ENCODE results near the gene MECP2. TPM values are rescaled to one million over a fixed set of nuclear protein-coding genes. Genes with fewer than 3 reads are reported as not detected.

Gene MECP2
- total RNA-seq, 1 experiment from 2014 or later: 52.8 TPM

DNA sequence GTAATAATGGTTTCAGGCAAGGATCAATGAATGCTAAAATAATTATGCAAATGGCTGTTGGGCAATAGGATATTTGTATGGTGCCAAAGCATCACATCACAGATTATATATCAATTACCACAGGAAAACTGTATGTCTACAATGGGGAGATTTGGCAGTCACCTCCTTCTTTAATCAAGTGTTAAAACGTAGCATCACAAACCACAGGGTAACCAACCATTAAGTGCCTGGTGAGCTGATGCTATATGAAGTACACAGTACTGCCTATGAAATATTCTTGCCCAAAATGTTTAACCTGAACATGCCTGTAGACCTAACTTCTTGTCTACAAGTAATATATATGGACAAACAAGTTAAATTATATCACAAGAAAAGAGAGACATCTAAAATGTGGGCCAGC lies 25.3 kb downstream of the MECP2 start:
- ChIA-PET CTCF (no interaction called here), POLR2A (ENCODE audit: low non-redundant PET) (no interaction called here)

GRCh38 chrX:154068560-154068959 lies 29.0 kb downstream of the MECP2 start:
- CTCF ChIA-PET: no interaction called here
- no peak for DNase-seq (ENCODE audit: low spot score)
- H3K36me3 ChIP-seq (ENCODE audit: insufficient read depth, low read length, poor library complexity, severe bottlenecking): no peaks in the 10 kb centered on the region
- peaks cover 7% of the 10 kb centered on the region for H3K27me3 ChIP-seq (replicated peaks; ENCODE audit: insufficient read depth, low read depth, low read length, poor library complexity)
- H3K9me3 ChIP-seq (ENCODE audit: low read depth, low read length, poor library complexity, severe bottlenecking): no peaks in the 10 kb centered on the region
- BruUV-seq (replicated peaks): no TSS peak
- no peak overlapping the region for H3K27ac ChIP-seq (ENCODE audit: low read depth, low read length, poor library complexity, severe bottlenecking)
- POLR2A ChIA-PET (ENCODE audit: low non-redundant PET): no interaction called here
- intact Hi-C loops (cut with micrococcal nuclease; ENCODE audit: unreplicated experiment): no loop called here
- H3K4me1 ChIP-seq (ENCODE audit: insufficient read depth, low read length, poor library complexity, severe bottlenecking): no peaks in the 10 kb centered on the region
- no peak for TF ChIP-seq CTCF (conservative IDR thresholded peaks at IDR 0.05; ENCODE audit: low read depth, low read length)
- no peak for TF ChIP-seq EZH2 (IDR thresholded peaks at IDR 0.05; ENCODE audit: borderline replicate concordance, low read depth, low read length, poor library complexity, severe bottlenecking)
- H3K4me3 ChIP-seq (ENCODE audit: low read depth, low read length, poor library complexity, severe bottlenecking): no peak overlapping the region

More for the DNA sequence above, 25.3 kb downstream of the MECP2 start:
- peaks cover 4% of the 10 kb centered on the region for H3K27me3 ChIP-seq (replicated peaks; ENCODE audit: insufficient read depth, low read depth, low read length, poor library complexity)
- H3K9me3 ChIP-seq (ENCODE audit: low read depth, low read length, poor library complexity, severe bottlenecking): no peaks in the 10 kb centered on the region
- H3K36me3 ChIP-seq (ENCODE audit: insufficient read depth, low read length, poor library complexity, severe bottlenecking): peaks cover 4% of the 10 kb centered on the region
- TF ChIP-seq EZH2 (IDR thresholded peaks at IDR 0.05; ENCODE audit: borderline replicate concordance, low read depth, low read length, poor library complexity, severe bottlenecking) (no peak), CTCF (conservative IDR thresholded peaks at IDR 0.05; ENCODE audit: low read depth, low read length) (no peak)
- no peak overlapping the region for H3K4me3 ChIP-seq (ENCODE audit: low read depth, low read length, poor library complexity, severe bottlenecking)
- no peaks in the 10 kb centered on the region for H3K4me1 ChIP-seq (ENCODE audit: insufficient read depth, low read length, poor library complexity, severe bottlenecking)
- no peak for DNase-seq (ENCODE audit: low spot score)
- no TSS peak for BruUV-seq (replicated peaks)
- intact Hi-C loops (cut with micrococcal nuclease; ENCODE audit: unreplicated experiment): no loop called here
- no peak overlapping the region for H3K27ac ChIP-seq (ENCODE audit: low read depth, low read length, poor library complexity, severe bottlenecking)

- Histone ChIP-seq H3K4me1 (ENCODE audit: insufficient read depth, low read length, poor library complexity, severe bottlenecking) (no peaks in the 10 kb centered on the region), H3K36me3 (ENCODE audit: insufficient read depth, low read length, poor library complexity, severe bottlenecking) (no peaks in the 10 kb centered on the region), H3K27ac (ENCODE audit: low read depth, low read length, poor library complexity, severe bottlenecking) (no peak overlapping the region), H3K9me3 (ENCODE audit: low read depth, low read length, poor library complexity, severe bottlenecking) (no peaks in the 10 kb centered on the region), H3K27me3 (replicated peaks; ENCODE audit: insufficient read depth, low read depth, low read length, poor library complexity) (peaks cover 7% of the 10 kb centered on the region), H3K4me3 (ENCODE audit: low read depth, low read length, poor library complexity, severe bottlenecking) (no peak overlapping the region)
- no peak for DNase-seq (ENCODE audit: low spot score)
- no TSS peak for BruUV-seq (replicated peaks)
- ChIA-PET POLR2A (ENCODE audit: low non-redundant PET) (no interaction called here), CTCF (no interaction called here)
- TF ChIP-seq CTCF (conservative IDR thresholded peaks at IDR 0.05; ENCODE audit: low read depth, low read length): no peak
- TF ChIP-seq EZH2 (IDR thresholded peaks at IDR 0.05; ENCODE audit: borderline replicate concordance, low read depth, low read length, poor library complexity, severe bottlenecking): no peak
- intact Hi-C loops (cut with micrococcal nuclease; ENCODE audit: unreplicated experiment): no loop called here
Observed at GRCh38 chrX:154064637-154065435, 32.7 kb downstream of the MECP2 start.
